ENCODE results near the gene ULBP2.

ULBP2 gene

GRCh38 chr6:149899926-149900619 is 41.7 kb upstream of the ULBP2 start:
- no peak overlapping the region for H2BK120ac ChIP-seq (ENCODE audit: low read depth, low read length)
- H4K8ac ChIP-seq (ENCODE audit: low read depth, low read length) = no peak overlapping the region
- peaks cover 0 to 29% (median 0%) of the 10 kb centered on the region in 3 experiments for H3K27me3 ChIP-seq (ENCODE audit: control insufficient read depth in 3 of 3, insufficient read depth in 3 of 3, low read depth in 1 of 3, low read length in 3 of 3)
- H3K18ac ChIP-seq (ENCODE audit: low read length) = no peak overlapping the region
- no peak overlapping the region for H3K9ac ChIP-seq (ENCODE audit: low read depth, low read length, poor library complexity)
- no peak overlapping the region for H3K4me2 ChIP-seq (ENCODE audit: insufficient read depth, low read length, poor library complexity, severe bottlenecking)
- no CpG with 5 or more reads among the region's 7 CpGs for WGBS, 2 donors (ENCODE audit: extremely low coverage in 2 of 2, insufficient read length in 2 of 2, insufficient replicate concordance in 1 of 2)
- H3K9me3 ChIP-seq (replicated peaks in 1 of 2; ENCODE audit: control insufficient read depth in 2 of 2, insufficient read depth in 1 of 2, low read depth in 1 of 2, low read length in 2 of 2) = no peaks in the 10 kb centered on the region
- H2BK15ac ChIP-seq (ENCODE audit: low read length) = no peak overlapping the region
- no peak overlapping the region for H2BK5ac ChIP-seq (ENCODE audit: low read length)
- no peak overlapping the region for H2AFZ ChIP-seq (ENCODE audit: low read length)
- H2BK12ac ChIP-seq (ENCODE audit: low read length) = no peak overlapping the region
- H3K36me3 ChIP-seq (replicated peaks in 1 of 2; ENCODE audit: control insufficient read depth in 2 of 2, insufficient read depth in 2 of 2, low read length in 2 of 2) = no peaks in the 10 kb centered on the region
- H2AK5ac ChIP-seq (ENCODE audit: low read depth, low read length) = no peak overlapping the region
- H4K91ac ChIP-seq (ENCODE audit: low read depth, low read length, poor library complexity) = no peak overlapping the region
- no peaks in the 10 kb centered on the region for H3K4me1 ChIP-seq (ENCODE audit: control insufficient read depth in 2 of 2, insufficient read depth in 1 of 2, low read depth in 1 of 2, low read length in 2 of 2)
- no peak overlapping the region for H3K4me3 ChIP-seq (ENCODE audit: low read length in 2 of 2)
- H3K14ac ChIP-seq (ENCODE audit: low read length) = no peak overlapping the region
- H3K23ac ChIP-seq (ENCODE audit: low read depth, low read length, poor library complexity) = no peak overlapping the region
- no peak for DNase-seq (ENCODE audit: low spot score)
- no peaks in the 10 kb centered on the region for H3K79me1 ChIP-seq (ENCODE audit: low read depth, low read length)
- H3K27ac ChIP-seq (replicated peaks; ENCODE audit: low read length) = no peak overlapping the region
- no peak overlapping the region for H3K4ac ChIP-seq (ENCODE audit: low read length)

GRCh38 chr6:149900620-149901443 is 41.0 kb upstream of the ULBP2 start:
- no peak for DNase-seq (ENCODE audit: low spot score)
- peak overlapping the region; percentile 12 for H3K9ac ChIP-seq (ENCODE audit: low read depth, low read length, poor library complexity)
- no peak overlapping the region for H2BK15ac ChIP-seq (ENCODE audit: low read length)
- H3K4me2 ChIP-seq (ENCODE audit: insufficient read depth, low read length, poor library complexity, severe bottlenecking) = no peak overlapping the region
- no peaks in the 10 kb centered on the region for H3K79me1 ChIP-seq (ENCODE audit: low read depth, low read length)
- H3K14ac ChIP-seq (ENCODE audit: low read length) = no peak overlapping the region
- H2BK12ac ChIP-seq (ENCODE audit: low read length) = peak overlapping the region; percentile 82
- WGBS, 2 donors (ENCODE audit: extremely low coverage in 2 of 2, insufficient read length in 2 of 2, insufficient replicate concordance in 1 of 2) = no CpG with 5 or more reads among the region's 11 CpGs
- no peak overlapping the region for H2BK5ac ChIP-seq (ENCODE audit: low read length)
- no peak overlapping the region for H2BK120ac ChIP-seq (ENCODE audit: low read depth, low read length)
- no peaks in the 10 kb centered on the region for H3K36me3 ChIP-seq (replicated peaks in 1 of 2; ENCODE audit: control insufficient read depth in 2 of 2, insufficient read depth in 2 of 2, low read length in 2 of 2)
- peak overlapping the region; percentile 10 for H2AK5ac ChIP-seq (ENCODE audit: low read depth, low read length)
- H3K9me3 ChIP-seq (replicated peaks in 1 of 2; ENCODE audit: control insufficient read depth in 2 of 2, insufficient read depth in 1 of 2, low read depth in 1 of 2, low read length in 2 of 2) = no peaks in the 10 kb centered on the region
- no peak overlapping the region for H3K4me3 ChIP-seq (ENCODE audit: low read length in 2 of 2)
- H3K27ac ChIP-seq (replicated peaks; ENCODE audit: low read length) = no peak overlapping the region
- no peak overlapping the region for H3K23ac ChIP-seq (ENCODE audit: low read depth, low read length, poor library complexity)
- H2AFZ ChIP-seq (ENCODE audit: low read length) = no peak overlapping the region
- no peak overlapping the region for H3K4ac ChIP-seq (ENCODE audit: low read length)
- peaks cover 0 to 31% (median 0%) of the 10 kb centered on the region in 3 experiments for H3K27me3 ChIP-seq (ENCODE audit: control insufficient read depth in 3 of 3, insufficient read depth in 3 of 3, low read depth in 1 of 3, low read length in 3 of 3)
- H4K8ac ChIP-seq (ENCODE audit: low read depth, low read length) = no peak overlapping the region
- no peaks in the 10 kb centered on the region for H3K4me1 ChIP-seq (ENCODE audit: control insufficient read depth in 2 of 2, insufficient read depth in 1 of 2, low read depth in 1 of 2, low read length in 2 of 2)
- H4K91ac ChIP-seq (ENCODE audit: low read depth, low read length, poor library complexity) = no peak overlapping the region
- peak overlapping the region; percentile 27 for H3K18ac ChIP-seq (ENCODE audit: low read length)

GRCh38 chr6:149901444-149902140 is 40.2 kb upstream of the ULBP2 start:
- Histone ChIP-seq H4K91ac (ENCODE audit: low read depth, low read length, poor library complexity) (no peak overlapping the region), H3K14ac (ENCODE audit: low read length) (no peak overlapping the region), H3K9me3 (replicated peaks in 1 of 2; ENCODE audit: control insufficient read depth in 2 of 2, insufficient read depth in 1 of 2, low read depth in 1 of 2, low read length in 2 of 2) (no peaks in the 10 kb centered on the region), H3K4me3 (ENCODE audit: low read length in 2 of 2) (no peak overlapping the region), H2BK15ac (ENCODE audit: low read length) (no peak overlapping the region), H3K4me2 (ENCODE audit: insufficient read depth, low read length, poor library complexity, severe bottlenecking) (no peak overlapping the region), H3K27me3 (ENCODE audit: control insufficient read depth in 3 of 3, insufficient read depth in 3 of 3, low read depth in 1 of 3, low read length in 3 of 3) (peaks cover 0 to 31% (median 0%) of the 10 kb centered on the region in 3 experiments), H3K4ac (ENCODE audit: low read length) (no peak overlapping the region), H2BK120ac (ENCODE audit: low read depth, low read length) (no peak overlapping the region), H3K4me1 (ENCODE audit: control insufficient read depth in 2 of 2, insufficient read depth in 1 of 2, low read depth in 1 of 2, low read length in 2 of 2) (no peaks in the 10 kb centered on the region), H3K23ac (ENCODE audit: low read depth, low read length, poor library complexity) (no peak overlapping the region), H3K79me1 (ENCODE audit: low read depth, low read length) (no peaks in the 10 kb centered on the region), H3K18ac (ENCODE audit: low read length) (no peak overlapping the region), H3K27ac (replicated peaks; ENCODE audit: low read length) (no peak overlapping the region), H3K9ac (ENCODE audit: low read depth, low read length, poor library complexity) (peak overlapping the region; percentile 12), H2BK5ac (ENCODE audit: low read length) (no peak overlapping the region), H2BK12ac (ENCODE audit: low read length) (no peak overlapping the region), H4K8ac (ENCODE audit: low read depth, low read length) (no peak overlapping the region), H3K36me3 (replicated peaks in 1 of 2; ENCODE audit: control insufficient read depth in 2 of 2, insufficient read depth in 2 of 2, low read length in 2 of 2) (no peaks in the 10 kb centered on the region), H2AFZ (ENCODE audit: low read length) (no peak overlapping the region), H2AK5ac (ENCODE audit: low read depth, low read length) (peak overlapping the region; percentile 10)
- no peak for DNase-seq (ENCODE audit: low spot score)
- no CpG with 5 or more reads among the region's 6 CpGs for WGBS, 2 donors (ENCODE audit: extremely low coverage in 2 of 2, insufficient read length in 2 of 2, insufficient replicate concordance in 1 of 2)
